Measurements from ENCODE around the gene GTSE1. TPM values are rescaled to one million over a fixed set of nuclear protein-coding genes. Genes with fewer than 3 reads are reported as not detected.

The GTSE1 gene
- total RNA-seq, 4 donors from 2014 or later = 1.00 to 3.0 (median 1.2) TPM; not detected in 1

- peaks cover 0 to 42% (median 15%) of the 10 kb centered on the region in 4 donors for H3K36me3 ChIP-seq
- no peaks in the 10 kb centered on the region for H3K9me3 ChIP-seq
- H3K27me3 ChIP-seq = no peaks in the 10 kb centered on the region
- peak overlapping the region in 1 of 4 donors; percentile 28 for H3K4me3 ChIP-seq
- 90 to 92% methylated on average over 2 to 13 of the region's 15 CpGs for WGBS, 2 donors (ENCODE audit: low coverage in 1 of 2)
- peak overlapping the region; percentile 41 to 59 (median 53) for H3K27ac ChIP-seq
- in situ Hi-C loops (cut with MboI; ENCODE audit: low pct_ligation_motif_present in 1 of 4, low pct_unique_long_range_greater_than_20kb in 1 of 4, low sequenced_read_pairs in 3 of 4) = no loop called here
- intact Hi-C loops (cut with DNase I; ENCODE audit: low total_unique reads) = no loop called here
- peaks cover 0 to 5% (median 0%) of the 10 kb centered on the region in 4 donors for H3K4me1 ChIP-seq
- no peak for TF ChIP-seq POLR2AphosphoS5 (IDR thresholded peaks at IDR 0.05)
- TF ChIP-seq EP300 (IDR thresholded peaks at IDR 0.05; ENCODE audit: low read depth) = no peak
- TF ChIP-seq POLR2A (IDR thresholded peaks at IDR 0.05) = no peak
- no peak for TF ChIP-seq CTCF (IDR thresholded peaks at IDR 0.05)
- DNase-seq = no peak
Observed at GRCh38 chr22:46286941-46287872, 9.5 kb upstream of the GTSE1 start.

GRCh38 chr22:46287873-46288751 is 8.6 kb upstream of the GTSE1 start:
- Histone ChIP-seq H3K9me3 (no peaks in the 10 kb centered on the region), H3K4me3 (peak overlapping the region in 2 of 4 donors; percentile 15 to 28), H3K36me3 (peaks cover 0 to 37% (median 15%) of the 10 kb centered on the region in 4 donors), H3K4me1 (peaks cover 0 to 5% (median 0%) of the 10 kb centered on the region in 4 donors), H3K27me3 (no peaks in the 10 kb centered on the region), H3K27ac (peak overlapping the region; percentile 41 to 59 (median 53))
- peak; percentile 66 for DNase-seq
- peak in 2 of 3 donors; percentile 37 to 46 for TF ChIP-seq POLR2AphosphoS5 (IDR thresholded peaks at IDR 0.05)
- peak; percentile 35 for TF ChIP-seq POLR2A (IDR thresholded peaks at IDR 0.05)
- no peak for TF ChIP-seq CTCF (IDR thresholded peaks at IDR 0.05)
- intact Hi-C loops (cut with DNase I; ENCODE audit: low total_unique reads) = no loop called here
- 27 to 69% methylated on average over 3 to 22 of the region's 24 CpGs for WGBS, 2 donors (ENCODE audit: low coverage in 1 of 2)
- in situ Hi-C loops (cut with MboI; ENCODE audit: low pct_ligation_motif_present in 1 of 4, low pct_unique_long_range_greater_than_20kb in 1 of 4, low sequenced_read_pairs in 3 of 4) = no loop called here

GRCh38 chr22:46288846-46289243 is 7.8 kb upstream of the GTSE1 start:
- H3K27me3 ChIP-seq = no peaks in the 10 kb centered on the region
- peak overlapping the region in 2 of 4 donors; percentile 41 to 59 for H3K27ac ChIP-seq
- no peak overlapping the region for H3K4me3 ChIP-seq
- no peak for DNase-seq
- H3K9me3 ChIP-seq = no peaks in the 10 kb centered on the region
- 87% methylated on average over 7 of the region's 7 CpGs; no CpG with 5 or more reads in 1 of the 2 donors for WGBS, 2 donors (ENCODE audit: low coverage in 1 of 2)
- peaks cover 0 to 5% (median 0%) of the 10 kb centered on the region in 4 donors for H3K4me1 ChIP-seq
- peaks cover 0 to 32% (median 15%) of the 10 kb centered on the region in 4 donors for H3K36me3 ChIP-seq
- no peak for TF ChIP-seq POLR2A (IDR thresholded peaks at IDR 0.05)
- TF ChIP-seq EP300 (IDR thresholded peaks at IDR 0.05; ENCODE audit: low read depth) = no peak
- no peak for TF ChIP-seq CTCF (IDR thresholded peaks at IDR 0.05)
- no peak for TF ChIP-seq POLR2AphosphoS5 (IDR thresholded peaks at IDR 0.05)
- in situ Hi-C loops (cut with MboI; ENCODE audit: low pct_ligation_motif_present in 1 of 4, low pct_unique_long_range_greater_than_20kb in 1 of 4, low sequenced_read_pairs in 3 of 4) (no loop called here), intact Hi-C loops (cut with DNase I; ENCODE audit: low total_unique reads) (no loop called here)
